Suprapubic skin (tissue), 4 donors: ENCODE results near the gene COL6A1. TPM values are rescaled to one million over a fixed set of nuclear protein-coding genes. Genes with fewer than 3 reads are reported as not detected.
A peak's percentile ranks its signal among the peaks of the same experiment; 100 is the strongest.

ENCODE experiments used
- DNase-seq, 2 donors: peaks; one replicate each; pipeline ENCODE4 v3.0.0-alpha.2; 2019; ENCODE audit warnings: low spot score in 2 of 2
- H3K27ac ChIP-seq: fragments of 200-600 bp; sonication (generic); one replicate; pipeline ENCODE4 v1.5.1; 2019
- H3K27me3 ChIP-seq: fragments of 200-600 bp; sonication (generic); one replicate; pipeline ENCODE4 v1.5.1; 2019
- H3K36me3 ChIP-seq: fragments of 200-600 bp; sonication (generic); one replicate; pipeline ENCODE4 v1.5.1; 2019
- H3K4me1 ChIP-seq: fragments of 200-600 bp; sonication (generic); one replicate; pipeline ENCODE4 v1.5.1; 2019
- H3K4me3 ChIP-seq: fragments of 200-600 bp; sonication (generic); one replicate; pipeline ENCODE4 v1.5.1; 2019; ENCODE audit warnings: mild to moderate bottlenecking
- H3K9me3 ChIP-seq: fragments of 200-600 bp; sonication (generic); one replicate; pipeline ENCODE4 v1.5.1; 2019
- CTCF ChIP-seq, 2 donors: fragments of 200-600 bp in 1 of 2; fragments of 450-650 bp in 1 of 2; sonication (generic) in 1 of 2; IDR thresholded peaks; one replicate each; pipeline ENCODE4 v1.5.1; 2016 to 2019; ENCODE audit warnings: antibody characterized with exemption in 2 of 2, mild to moderate bottlenecking in 1 of 2, moderate library complexity in 1 of 2
- EP300 ChIP-seq: sonication (generic); formaldehyde crosslinking; IDR thresholded peaks from one replicate; pipeline ENCODE4 v1.6.1; 2017; ENCODE audit warnings: antibody characterized with exemption
- POLR2A ChIP-seq, 2 donors: fragments of 450-650 bp; IDR thresholded peaks; one replicate each; pipeline ENCODE4 v1.6.1; 2017; ENCODE audit warnings: antibody characterized with exemption in 2 of 2, mild to moderate bottlenecking in 2 of 2, moderate library complexity in 2 of 2
- POLR2AphosphoS5 ChIP-seq, 3 donors: sonication (generic); formaldehyde crosslinking; IDR thresholded peaks; one replicate each; pipeline ENCODE4 v1.6.1; 2017; ENCODE audit warnings: antibody characterized with exemption in 3 of 3
- WGBS: methylation state at CpG from one replicate; pipeline ENCODE4 v1.1.5; 2018; 5-methylcytosine and 5-hydroxymethylcytosine counted together
- total RNA-seq, 4 donors: library from RNA; depleted of rRNA; stranded (reverse); fragments of >200 nt; gene quantifications; one replicate each; pipeline ENCODE4 v1.1.0, GENCODE V29; 2016

Gene COL6A1
- total RNA-seq, 4 donors from 2014 or later = 105 to 123 (median 109) TPM

GRCh38 chr21:46032100-46032499, 50.5 kb downstream of the COL6A1 start:
- H3K36me3 ChIP-seq = no peaks in the 10 kb centered on the region
- H3K9me3 ChIP-seq = no peaks in the 10 kb centered on the region
- peaks cover 7% of the 10 kb centered on the region for H3K4me1 ChIP-seq
- no peak overlapping the region for H3K4me3 ChIP-seq
- 83% methylated on average over 6 of the region's 6 CpGs for WGBS
- DNase-seq = no peak
- no peak overlapping the region for H3K27ac ChIP-seq
- H3K27me3 ChIP-seq = no peaks in the 10 kb centered on the region
- TF ChIP-seq CTCF (IDR thresholded peaks at IDR 0.05) = no peak
- TF ChIP-seq EP300 = no peak
- TF ChIP-seq POLR2A (IDR thresholded peaks at IDR 0.05) = no peak
- no peak for TF ChIP-seq POLR2AphosphoS5 (IDR thresholded peaks at IDR 0.05)

GRCh38 chr21:46033410-46034400, 52.1 kb downstream of the COL6A1 start:
- Histone ChIP-seq H3K4me1 (peaks cover 5% of the 10 kb centered on the region), H3K27me3 (no peaks in the 10 kb centered on the region), H3K36me3 (no peaks in the 10 kb centered on the region), H3K9me3 (no peaks in the 10 kb centered on the region), H3K27ac (no peak overlapping the region), H3K4me3 (no peak overlapping the region)
- WGBS = 93% methylated on average over 57 of the region's 64 CpGs
- TF ChIP-seq POLR2AphosphoS5 (IDR thresholded peaks at IDR 0.05) = no peak
- TF ChIP-seq CTCF (IDR thresholded peaks at IDR 0.05) = no peak
- TF ChIP-seq EP300 = no peak
- no peak for DNase-seq

- no peak overlapping the region for H3K4me3 ChIP-seq
- H3K27ac ChIP-seq = peak overlapping the region; percentile 11
- H3K4me1 ChIP-seq = peaks cover 12% of the 10 kb centered on the region
- no peaks in the 10 kb centered on the region for H3K9me3 ChIP-seq
- DNase-seq = peak in 1 of 2 donors; percentile 83
- H3K27me3 ChIP-seq = no peaks in the 10 kb centered on the region
- no peaks in the 10 kb centered on the region for H3K36me3 ChIP-seq
- 81% methylated on average over 22 of the region's 45 CpGs for WGBS
- TF ChIP-seq EP300 = no peak
- TF ChIP-seq POLR2AphosphoS5 (IDR thresholded peaks at IDR 0.05) = no peak
- no peak for TF ChIP-seq CTCF (IDR thresholded peaks at IDR 0.05)
- no peak for TF ChIP-seq POLR2A (IDR thresholded peaks at IDR 0.05)
Observed at GRCh38 chr21:46035809-46036695, 54.5 kb downstream of the COL6A1 start.

GRCh38 chr21:46036696-46037330, 55.2 kb downstream of the COL6A1 start:
- Histone ChIP-seq H3K4me1 (peaks cover 12% of the 10 kb centered on the region), H3K27me3 (no peaks in the 10 kb centered on the region), H3K9me3 (no peaks in the 10 kb centered on the region), H3K36me3 (no peaks in the 10 kb centered on the region), H3K4me3 (no peak overlapping the region), H3K27ac (peak overlapping the region; percentile 11)
- no peak for DNase-seq
- TF ChIP-seq POLR2A (IDR thresholded peaks at IDR 0.05) = no peak
- no peak for TF ChIP-seq CTCF (IDR thresholded peaks at IDR 0.05)
- no peak for TF ChIP-seq POLR2AphosphoS5 (IDR thresholded peaks at IDR 0.05)
- no peak for TF ChIP-seq EP300
- 91% methylated on average over 23 of the region's 30 CpGs for WGBS
